IMR-90 (cell line): ENCODE results near the gene ATP8B3.

ENCODE experiments used
- CHD1 ChIP-seq: IDR thresholded peaks from 2 replicates; pipeline ENCODE4 v1.6.1; 2012; ENCODE audit warnings: low read depth, low read length, improper control_type of control experiment
- CTCF ChIP-seq: conservative IDR thresholded peaks from 2 replicates; pipeline ENCODE4 v1.5.1; 2012; ENCODE audit warnings: mild to moderate bottlenecking, low read depth, low read length, improper control_type of control experiment
- ELK1 ChIP-seq: fragments of 150-350 bp; IDR thresholded peaks from 2 replicates; pipeline ENCODE4 v1.6.1; 2016; ENCODE audit warnings: low read depth, mild to moderate bottlenecking, low read length, moderate library complexity, borderline replicate concordance
- FOS ChIP-seq: fragments of 150-350 bp; IDR thresholded peaks from 2 replicates; pipeline ENCODE4 v1.6.1; 2016; ENCODE audit warnings: low read depth, low read length
- MAFK ChIP-seq: IDR thresholded peaks from 2 replicates; pipeline ENCODE4 v1.6.1; 2012; ENCODE audit warnings: low read depth, low read length, improper control_type of control experiment
- MAZ ChIP-seq: IDR thresholded peaks from 2 replicates; pipeline ENCODE4 v1.6.1; 2012; ENCODE audit warnings: low read depth, mild to moderate bottlenecking, low read length, improper control_type of control experiment, moderate library complexity, borderline replicate concordance
- MXI1 ChIP-seq: IDR thresholded peaks from 2 replicates; pipeline ENCODE4 v1.6.1; 2012; ENCODE audit warnings: low read depth, mild to moderate bottlenecking, low read length, moderate library complexity, borderline replicate concordance
- POLR2A ChIP-seq: IDR thresholded peaks from 2 replicates; pipeline ENCODE4 v1.6.1; 2012; ENCODE audit warnings: mild to moderate bottlenecking, low read depth, low read length
- RAD21 ChIP-seq: IDR thresholded peaks from 2 replicates; pipeline ENCODE4 v1.6.1; 2012; ENCODE audit warnings: low read length, improper control_type of control experiment
- RCOR1 ChIP-seq: IDR thresholded peaks from 2 replicates; pipeline ENCODE4 v1.6.1; 2012; ENCODE audit warnings: mild to moderate bottlenecking, low read length, improper control_type of control experiment; ENCODE audit not compliant: insufficient replicate concordance
- RFX5 ChIP-seq: IDR thresholded peaks from 2 replicates; pipeline ENCODE4 v1.8.0; 2012; ENCODE audit warnings: low read depth, mild to moderate bottlenecking, low read length, moderate library complexity
- SMC3 ChIP-seq: fragments of 150-350 bp; IDR thresholded peaks from 2 replicates; pipeline ENCODE4 v1.6.1; 2016; ENCODE audit warnings: low read depth, mild to moderate bottlenecking, antibody characterized with exemption, low read length, moderate library complexity
- USF2 ChIP-seq: fragments of 150-350 bp; IDR thresholded peaks from 2 replicates; pipeline ENCODE4 v1.6.1; 2017; ENCODE audit warnings: mild to moderate bottlenecking, antibody characterized with exemption, low read length, low read depth

- TF ChIP-seq CTCF = no peak
- no peak for TF ChIP-seq MAZ
- TF ChIP-seq RFX5 = no peak
- TF ChIP-seq POLR2A = no peak
- TF ChIP-seq ELK1 = no peak
- TF ChIP-seq RAD21 = no peak
- TF ChIP-seq FOS = no peak
- no peak for TF ChIP-seq RCOR1
- no peak for TF ChIP-seq SMC3
- no peak for TF ChIP-seq MAFK
- TF ChIP-seq CHD1 = no peak
- TF ChIP-seq USF2 = no peak
- no peak for TF ChIP-seq MXI1
Measured at GRCh38 chr19:1757468-1758230, 54.4 kb downstream of the ATP8B3 start.
